HEK293T (cell line): Measurements from ENCODE around the gene LDLR.
"Not testable (repeated sequence)": the region's sequence is repeated elsewhere in the genome, so short reads cannot be mapped to it uniquely, and the experiment has no call there.

Experiments used
- CTCF ChIA-PET: fragments of 350-600 bp; formaldehyde crosslinking; extraction: SDS; loops from one replicate; lab custom pipeline; 2021; ENCODE audit warnings: antibody characterized with exemption, inconsistent platforms; lab: Yijun Ruan, JAX
- POLR2A ChIA-PET: fragments of 350-600 bp; formaldehyde crosslinking; extraction: SDS; loops from one replicate; lab custom pipeline; 2020; ENCODE audit warnings: antibody characterized with exemption, inconsistent platforms; lab: Yijun Ruan, JAX
- DNase-seq: peaks from one replicate; pipeline ENCODE4 v3.0.0; 2012; ENCODE audit warnings: mixed read lengths; ENCODE audit errors: extremely low spot score
- ARNT ChIP-seq: fragments of 450-650 bp; IDR thresholded peaks from 2 replicates; pipeline ENCODE4 v1.6.1; 2017; ENCODE audit warnings: mild to moderate bottlenecking
- BHLHE40 ChIP-seq: fragments of 450-650 bp; IDR thresholded peaks from 2 replicates; pipeline ENCODE4 v1.6.1; 2016; ENCODE audit warnings: mild to moderate bottlenecking, moderate library complexity, borderline replicate concordance
- CTBP1 ChIP-seq: fragments of 450-650 bp; IDR thresholded peaks from 2 replicates; pipeline ENCODE4 v1.6.1; 2016; ENCODE audit warnings: borderline replicate concordance
- ELF4 ChIP-seq: fragments of 450-650 bp; IDR thresholded peaks from 2 replicates; pipeline ENCODE4 v1.6.1; 2017; ENCODE audit warnings: antibody characterized with exemption
- FOXA1 ChIP-seq: fragments of 450-650 bp; IDR thresholded peaks from 2 replicates; pipeline ENCODE4 v1.6.1; 2016; ENCODE audit warnings: mild to moderate bottlenecking
- FOXK2 ChIP-seq: fragments of 450-650 bp; IDR thresholded peaks from 2 replicates; pipeline ENCODE4 v1.6.1; 2016; ENCODE audit warnings: mild to moderate bottlenecking
- FOXM1 ChIP-seq: fragments of 450-650 bp; IDR thresholded peaks from 2 replicates; pipeline ENCODE4 v1.6.1; 2017; ENCODE audit warnings: mild to moderate bottlenecking, borderline replicate concordance
- HDGF ChIP-seq: fragments of 450-650 bp; IDR thresholded peaks from 2 replicates; pipeline ENCODE4 v1.6.1; 2017; ENCODE audit warnings: antibody characterized with exemption, borderline replicate concordance
- L3MBTL2 ChIP-seq: fragments of 450-650 bp; conservative IDR thresholded peaks from 2 replicates; pipeline ENCODE4 v1.6.1; 2016; ENCODE audit warnings: mild to moderate bottlenecking
- LEF1 ChIP-seq: fragments of 450-650 bp; IDR thresholded peaks from 2 replicates; pipeline ENCODE4 v1.6.1; 2017; ENCODE audit warnings: mild to moderate bottlenecking, borderline replicate concordance
- NFRKB ChIP-seq: fragments of 450-650 bp; IDR thresholded peaks from 2 replicates; pipeline ENCODE4 v1.6.1; 2016; ENCODE audit warnings: mild to moderate bottlenecking, moderate library complexity
- PKNOX1 ChIP-seq: fragments of 450-650 bp; IDR thresholded peaks from 2 replicates; pipeline ENCODE4 v1.6.1; 2016
- SP1 ChIP-seq: fragments of 450-650 bp; IDR thresholded peaks from 2 replicates; pipeline ENCODE4 v1.6.1; 2017
- SUZ12 ChIP-seq: fragments of 450-650 bp; IDR thresholded peaks from 2 replicates; pipeline ENCODE4 v1.6.1; 2016; ENCODE audit warnings: mild to moderate bottlenecking
- TARDBP ChIP-seq: fragments of 450-650 bp; IDR thresholded peaks from 2 replicates; pipeline ENCODE4 v1.6.1; 2016
- ZNF384 ChIP-seq: fragments of 450-650 bp; IDR thresholded peaks from 2 replicates; pipeline ENCODE4 v1.6.1; 2016

The LDLR gene

GRCh38 chr19:11067356-11068113, 21.7 kb upstream of the LDLR start:
- CTCF ChIA-PET: interaction anchor here (1.0 kb wide), 1 partner anchor 126 kb away, joined by 3 read pairs; no protein-coding TSS in a partner anchor
- no peak for DNase-seq
- POLR2A ChIA-PET: no interaction called here
- no peak for TF ChIP-seq PKNOX1
- no peak for TF ChIP-seq FOXA1
- no peak for TF ChIP-seq NFRKB
- no peak for TF ChIP-seq LEF1
- TF ChIP-seq CTBP1: no peak
- no peak for TF ChIP-seq ELF4
- no peak for TF ChIP-seq TARDBP
- TF ChIP-seq FOXK2: no peak
- no peak for TF ChIP-seq ZNF384
- TF ChIP-seq BHLHE40: no peak

DNA sequence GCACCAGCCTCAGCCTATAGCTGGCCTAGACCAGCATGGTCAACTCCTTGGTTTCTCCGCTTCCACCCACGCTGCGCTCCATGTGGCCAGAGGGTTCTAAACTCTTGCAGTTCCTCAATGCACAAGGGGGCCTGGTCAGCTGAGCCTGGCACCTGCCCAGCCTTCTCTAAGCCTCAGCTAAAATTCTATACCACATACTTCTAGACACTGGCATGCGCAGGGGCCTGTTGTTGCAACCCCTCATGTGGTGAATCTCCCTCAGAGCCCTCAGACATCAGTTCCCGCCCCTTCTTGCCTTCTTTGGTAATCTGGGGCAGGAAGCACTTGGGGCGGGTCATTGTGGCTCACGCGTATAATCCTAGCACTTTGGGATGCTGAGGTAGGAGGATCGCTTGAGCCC, 19.7 kb upstream of the LDLR start:
- TF ChIP-seq FOXA1 (no peak), SUZ12 (no peak), LEF1 (no peak), PKNOX1 (no peak), ARNT (no peak), CTBP1 (no peak), ZNF384 (no peak), HDGF (no peak)
- ChIA-PET CTCF (no interaction called here), POLR2A (no interaction called here)
- no peak for DNase-seq

DNA sequence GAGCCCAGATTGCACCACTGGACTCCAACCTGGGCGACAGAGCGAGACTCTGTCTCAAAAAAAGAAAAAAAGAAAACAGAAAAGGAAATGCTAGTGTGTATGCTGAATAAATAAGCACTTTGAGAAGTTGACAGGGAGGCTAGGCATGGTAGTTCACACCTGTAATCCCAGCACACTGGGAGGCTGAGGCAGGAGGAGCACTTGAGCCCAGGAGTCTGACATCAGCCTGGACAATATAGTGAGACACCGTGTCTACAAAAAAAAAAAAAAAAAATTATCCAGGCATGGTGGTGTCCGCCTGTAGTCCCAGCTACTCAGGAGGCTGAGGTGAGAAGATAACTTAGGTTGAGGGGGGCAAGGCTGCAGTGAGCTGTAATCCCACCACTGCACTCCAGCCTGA, 19.1 kb upstream of the LDLR start:
- no peak for DNase-seq
- ChIA-PET POLR2A (no interaction called here), CTCF (interaction anchor here (0.6 kb wide), 3 partner anchors 22 to 371 kb away, joined by 3 to 4 read pairs (median 4); no protein-coding TSS in a partner anchor)
- TF ChIP-seq ZNF384 (0 out of 2 replicates have a peak, but pooled peaks have one; percentile 6), BHLHE40 (no peak)

DNA sequence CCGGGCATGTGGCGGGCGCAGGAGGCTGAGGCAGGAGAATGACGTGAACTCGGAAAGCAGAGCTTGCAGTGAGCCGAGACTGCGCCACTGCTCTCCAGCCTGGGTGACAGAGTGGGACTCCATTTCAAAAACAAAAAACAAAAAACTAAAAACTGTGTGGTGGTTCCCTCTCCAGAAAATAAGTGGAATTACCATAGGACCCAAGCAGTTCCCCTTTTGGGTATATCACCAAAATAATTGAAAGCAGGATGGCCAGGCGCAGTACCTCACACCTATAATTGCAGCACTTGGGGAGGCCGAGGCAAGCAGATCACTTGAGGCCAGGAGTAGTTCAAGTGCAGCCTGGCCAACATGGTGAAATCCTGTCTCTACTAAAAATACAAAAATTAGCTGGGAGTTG, 15.7 kb upstream of the LDLR start:
- ChIA-PET POLR2A (no interaction called here), CTCF (no interaction called here)
- no peak for TF ChIP-seq ZNF384
- no peak for TF ChIP-seq L3MBTL2
- no peak for TF ChIP-seq FOXA1
- DNase-seq: no peak

DNA sequence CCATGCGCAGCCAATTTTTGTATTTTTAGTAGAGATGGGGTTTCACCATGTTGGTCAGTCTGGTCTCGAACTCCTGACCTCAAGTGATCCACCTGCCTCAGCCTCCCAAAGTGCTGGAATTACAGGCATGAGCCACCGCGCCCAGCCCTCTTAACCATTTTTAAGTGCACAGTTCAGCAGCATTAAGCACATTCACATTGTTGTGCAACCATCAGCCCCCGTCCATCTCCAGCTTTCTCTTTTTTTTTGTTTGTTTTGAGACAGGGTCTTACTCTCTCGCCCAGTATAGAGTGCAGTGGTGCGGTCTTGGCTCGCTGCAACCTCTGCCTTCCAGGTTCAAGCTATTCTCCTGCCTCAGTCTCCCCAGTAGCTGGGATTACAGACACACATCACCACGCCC, 12.5 kb upstream of the LDLR start:
- DNase-seq, CTCF ChIA-PET, POLR2A ChIA-PET: not testable (repeated sequence)

DNA sequence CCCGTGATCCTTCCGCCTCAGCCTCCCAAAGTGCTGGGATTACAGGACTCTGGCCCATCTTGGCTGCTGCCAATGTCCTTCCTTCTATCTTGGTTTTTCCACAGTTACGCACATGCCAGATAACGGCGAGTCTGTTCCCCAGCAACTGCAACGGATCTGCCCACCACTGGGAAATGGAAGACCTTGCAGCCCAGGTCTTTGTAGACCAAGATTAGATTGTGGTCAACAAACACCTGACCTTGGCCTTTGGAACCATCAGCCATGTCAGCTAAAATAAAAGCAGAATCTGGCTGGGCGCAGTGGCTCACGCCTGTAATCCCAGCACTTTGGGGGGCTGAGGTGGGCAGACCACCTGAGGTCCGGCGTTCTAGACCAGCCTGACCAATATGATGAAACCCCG, 10.4 kb upstream of the LDLR start:
- TF ChIP-seq FOXM1: no peak
- no peak for TF ChIP-seq ARNT
- TF ChIP-seq SUZ12: no peak
- no peak for TF ChIP-seq NFRKB
- TF ChIP-seq LEF1: no peak
- TF ChIP-seq ZNF384: no peak
- TF ChIP-seq FOXK2: no peak
- TF ChIP-seq FOXA1: no peak
- no peak for TF ChIP-seq CTBP1
- no peak for TF ChIP-seq L3MBTL2
- no peak for TF ChIP-seq SP1
- TF ChIP-seq BHLHE40: no peak
- TF ChIP-seq ELF4: no peak
- no peak for TF ChIP-seq TARDBP
- no peak for TF ChIP-seq HDGF
- TF ChIP-seq PKNOX1: no peak
- ChIA-PET CTCF (no interaction called here), POLR2A (no interaction called here)
- no peak for DNase-seq

DNA sequence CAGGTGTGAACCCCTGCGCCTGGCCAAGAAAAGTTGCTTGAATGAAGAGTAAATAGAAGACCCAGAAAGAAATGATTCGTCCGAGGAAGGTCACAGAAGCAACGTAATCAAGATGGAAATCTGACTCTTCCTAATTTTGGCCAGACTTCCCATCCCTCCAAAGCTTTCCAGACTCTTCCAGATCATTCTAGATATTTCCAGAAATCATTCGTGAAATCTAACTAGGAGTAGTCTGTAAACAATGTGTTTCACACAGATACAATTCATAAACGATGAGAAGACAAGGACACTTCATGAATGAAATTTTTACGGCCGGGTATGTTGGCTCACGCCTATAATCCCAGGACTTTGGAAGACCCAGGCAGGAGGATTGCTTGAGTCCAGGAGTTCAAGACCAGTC, 9.3 kb upstream of the LDLR start:
- TF ChIP-seq FOXA1 (no peak), SUZ12 (no peak), SP1 (no peak), ARNT (no peak), PKNOX1 (no peak), TARDBP (no peak), ZNF384 (no peak), NFRKB (no peak), ELF4 (no peak), CTBP1 (no peak), L3MBTL2 (no peak), BHLHE40 (no peak), HDGF (no peak)
- DNase-seq: no peak
- POLR2A ChIA-PET: interaction anchor here (0.9 kb wide), 1 partner anchor 8 kb away, joined by 3 read pairs; no protein-coding TSS in a partner anchor
- CTCF ChIA-PET: no interaction called here
